HCT116 (cell line): ENCODE measurements around the gene CAMK2D. TPM values are rescaled to one million over a fixed set of nuclear protein-coding genes. Genes with fewer than 3 reads are reported as not detected.

Experiments used
- ATAC-seq: fragments of 200-7000 bp; cut with Tn5 transposase; 2 replicates; pipeline ENCODE4 v1.9.1; 2020; ENCODE audit warnings: mild to moderate bottlenecking, moderate library complexity
- BruUV-seq: library from RNA; stranded (reverse); fragments of 400-500 nt; replicated peaks from 2 replicates; lab custom pipeline; 2021; lab: Mats Ljungman, UMichigan
- CTCF ChIA-PET: fragments of 300-600 bp; sonication (Branson Sonifier 250); formaldehyde crosslinking; loops from one replicate; lab custom pipeline; 2021; ENCODE audit warnings: antibody characterized with exemption; lab: Charles Lee
- POLR2A ChIA-PET: fragments of 300-600, 350-600 bp; sonication (Branson Sonifier 250); formaldehyde crosslinking; loops from one replicate; lab custom pipeline; 2021; ENCODE audit warnings: antibody characterized with exemption; lab: Charles Lee
- RAD21 ChIA-PET, 2 experiments: fragments of 300-600 bp; sonication (Branson Sonifier 250); formaldehyde crosslinking; loops; one replicate each; lab custom pipeline; 2023; ENCODE audit warnings: low total read pairs in 2 of 2; ENCODE audit not compliant: uncharacterized antibody in 2 of 2, unreplicated experiment in 2 of 2, low non-redundant PET in 1 of 2; lab: Charles Lee
- DNase-seq: peaks from one replicate; pipeline ENCODE4 v3.0.0-alpha.2; 2010; ENCODE audit warnings: low read depth, low spot score
- H2AFZ ChIP-seq: fragments of 200-600 bp; shearing (Covaris generic), sonication (generic); 2 replicates; pipeline ENCODE4 v1.6.1; 2017; ENCODE audit warnings: low read depth, mixed run types, mixed read lengths, antibody characterized with exemption, low read length; ENCODE audit not compliant: poor library complexity, severe bottlenecking
- H3K27ac ChIP-seq: 2 replicates; pipeline ENCODE4 v1.5.1; 2012; ENCODE audit warnings: low read depth, low read length
- H3K27me3 ChIP-seq: fragments of 200-600 bp; sonication (generic); 2 replicates; pipeline ENCODE4 v1.6.1; 2016; ENCODE audit warnings: mixed run types, low read length, mixed read lengths; ENCODE audit not compliant: insufficient read depth
- H3K36me3 ChIP-seq, 2 experiments: fragments of 200-500 bp in 1 of 2; fragments of 200-600 bp in 1 of 2; sonication (Bioruptor generic) in 1 of 2; sonication (generic) in 1 of 2; 2 replicates each; pipeline versions ENCODE4 v1.5.1 to v1.6.1; 2014 to 2016; ENCODE audit warnings: low read length in 2 of 2, inconsistent platforms in 1 of 2, mixed read lengths in 1 of 2, mixed run types in 1 of 2; ENCODE audit not compliant: insufficient read depth in 2 of 2, control insufficient read depth in 1 of 2
- H3K4me1 ChIP-seq, 2 experiments: fragments of 200-600 bp in 1 of 2; sonication (generic) in 1 of 2; 2 replicates each; pipeline versions ENCODE4 v1.5.1 to v1.6.1; 2012 to 2017; ENCODE audit warnings: low read length in 2 of 2, inconsistent platforms in 1 of 2, mild to moderate bottlenecking in 1 of 2, mixed read lengths in 1 of 2, mixed run types in 1 of 2, moderate library complexity in 1 of 2; ENCODE audit not compliant: insufficient read depth in 2 of 2, control insufficient read depth in 1 of 2
- H3K4me2 ChIP-seq: fragments of 200-600 bp; sonication (generic); 2 replicates; pipeline ENCODE4 v1.6.1; 2017; ENCODE audit warnings: mixed run types, low read length, mixed read lengths
- H3K4me3 ChIP-seq, 2 experiments: fragments of 200-600 bp in 1 of 2; sonication (generic) in 1 of 2; replicated peaks in 1 of 2; 2 replicates each; pipeline ENCODE4 v1.5.1; 2011 to 2016; ENCODE audit warnings: low read length in 2 of 2, control low read depth in 1 of 2, low read depth in 1 of 2, mild to moderate bottlenecking in 1 of 2, mixed read lengths in 1 of 2, mixed run types in 1 of 2
- H3K79me2 ChIP-seq: fragments of 200-600 bp; sonication (generic); 2 replicates; pipeline ENCODE4 v1.6.1; 2017; ENCODE audit warnings: mild to moderate bottlenecking, mixed run types, low read length, moderate library complexity, mixed read lengths; ENCODE audit not compliant: insufficient read depth
- H3K9ac ChIP-seq: fragments of 200-600 bp; sonication (generic); 2 replicates; pipeline ENCODE4 v1.6.1; 2016; ENCODE audit warnings: low read length, mixed read lengths
- H3K9me2 ChIP-seq: fragments of 200-600 bp; sonication (generic), shearing (Covaris generic); 2 replicates; pipeline ENCODE4 v1.6.1; 2017; ENCODE audit warnings: mixed run types, mild to moderate bottlenecking, moderate library complexity; ENCODE audit not compliant: insufficient read depth
- H3K9me3 ChIP-seq, 2 experiments: fragments of 200-500 bp in 1 of 2; fragments of 200-600 bp in 1 of 2; sonication (Bioruptor generic) in 1 of 2; sonication (generic) in 1 of 2; 2 replicates each; pipeline ENCODE4 v1.6.1; 2014 to 2017; ENCODE audit warnings: low read length in 2 of 2, mixed read lengths in 2 of 2, inconsistent platforms in 1 of 2, low read depth in 1 of 2, mild to moderate bottlenecking in 1 of 2, mixed run types in 1 of 2, moderate library complexity in 1 of 2; ENCODE audit not compliant: control insufficient read depth in 1 of 2, insufficient read depth in 1 of 2
- H4K20me1 ChIP-seq: fragments of 200-600 bp; sonication (generic), shearing (Covaris generic); 2 replicates; pipeline ENCODE4 v1.6.1; 2017; ENCODE audit warnings: mixed run types, mild to moderate bottlenecking, moderate library complexity; ENCODE audit not compliant: insufficient read depth
- EGR1 ChIP-seq: IDR thresholded peaks from 2 replicates; pipeline ENCODE4 v1.6.1; 2012; ENCODE audit warnings: low read depth
- EZH2phosphoT487 ChIP-seq: fragments of 200-600 bp; IDR thresholded peaks from 2 replicates; pipeline ENCODE4 v1.6.1; 2018; ENCODE audit warnings: antibody characterized with exemption, borderline replicate concordance
- JUND ChIP-seq: IDR thresholded peaks from 2 replicates; pipeline ENCODE4 v1.6.1; 2012
- POLR2A ChIP-seq: IDR thresholded peaks from 2 replicates; pipeline ENCODE4 v1.7.0; 2011; ENCODE audit warnings: borderline replicate concordance; ENCODE audit not compliant: insufficient read depth, insufficient read length; ENCODE audit errors: extremely low read depth
- POLR2AphosphoS5 ChIP-seq: IDR thresholded peaks from 2 replicates; pipeline ENCODE4 v1.6.1; 2011; ENCODE audit warnings: mild to moderate bottlenecking, low read depth, low read length, moderate library complexity
- intact Hi-C: fragments of 100-400 bp; cut with micrococcal nuclease; formaldehyde crosslinking; loops from 2 replicates; pipeline ENCODE4 v1.10.0; 2022
- total RNA-seq: library from RNA; stranded (reverse); gene quantifications from one replicate; pipeline ENCODE4 v1.2.1, GENCODE V29; 2021; ENCODE audit not compliant: unreplicated experiment

CAMK2D gene
- total RNA-seq, 1 experiment from 2014 or later = 67.0 TPM

DNA sequence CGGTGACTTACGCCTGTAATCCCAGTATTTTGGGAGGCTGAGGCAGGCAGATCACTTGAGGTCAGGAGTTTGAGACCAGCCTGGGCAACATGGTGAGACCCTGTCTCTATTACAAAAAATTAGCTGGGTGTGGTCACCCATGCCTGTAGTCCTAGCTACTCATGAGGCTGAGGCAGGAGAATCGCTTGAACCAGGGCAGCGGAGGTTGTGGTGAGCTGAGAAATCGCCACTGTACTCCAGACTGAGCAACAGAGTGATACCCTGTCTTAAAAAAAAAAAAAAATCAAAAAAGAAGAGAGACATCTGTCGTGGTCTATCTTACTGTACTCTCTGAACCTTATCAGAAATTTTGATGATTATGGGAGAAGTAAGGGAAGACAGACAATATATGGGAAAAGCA lies 144.3 kb downstream of the CAMK2D start:
- no peak for DNase-seq
- BruUV-seq = no TSS peak
- Histone ChIP-seq H3K9me3 (no peaks in the 10 kb centered on the region), H3K27me3 (no peaks in the 10 kb centered on the region), H3K4me2 (no peak overlapping the region)
- intact Hi-C loops = no loop called here
- ATAC-seq = no peak
- no peak for TF ChIP-seq EZH2phosphoT487
- TF ChIP-seq POLR2A = no peak
- no peak for TF ChIP-seq POLR2AphosphoS5
- no peak for TF ChIP-seq JUND
- TF ChIP-seq EGR1 = no peak
- TF ChIP-seq, all 23 proteins: peak for 0
- Histone ChIP-seq H3K9me2 (no peaks in the 10 kb centered on the region), H3K4me3 (no peak overlapping the region), H3K4me1 (no peaks in the 10 kb centered on the region), H2AFZ (no peak overlapping the region), H3K79me2 (no peaks in the 10 kb centered on the region), H4K20me1 (no peaks in the 10 kb centered on the region), H3K9ac (no peak overlapping the region), H3K36me3 (no peaks in the 10 kb centered on the region), H3K27ac (no peak overlapping the region)
- ChIA-PET POLR2A (no interaction called here), RAD21 (no interaction called here), CTCF (no interaction called here)

DNA sequence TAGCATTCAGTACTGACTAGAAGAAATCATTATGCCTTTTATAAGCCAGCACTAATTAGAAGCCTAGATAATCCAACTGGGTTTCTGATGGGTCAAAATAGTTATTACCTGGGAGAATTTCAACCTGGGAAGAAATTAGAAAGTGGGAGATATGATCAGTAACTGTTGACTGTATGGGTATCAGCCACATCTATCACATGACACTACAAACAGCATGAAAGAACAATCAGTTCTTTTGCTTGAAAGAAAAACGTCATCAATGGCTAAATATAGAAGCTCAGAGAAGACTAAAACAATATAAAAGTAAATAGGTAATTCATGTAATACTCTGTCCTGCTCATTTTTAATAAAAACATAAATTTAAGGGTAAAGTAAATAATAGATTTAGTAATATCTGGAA lies 145.1 kb downstream of the CAMK2D start:
- ChIA-PET RAD21 (no interaction called here), CTCF (no interaction called here), POLR2A (no interaction called here)
- no TSS peak for BruUV-seq
- no peak for TF ChIP-seq JUND
- TF ChIP-seq EGR1 = no peak
- Histone ChIP-seq H3K9me3 (no peaks in the 10 kb centered on the region), H3K27ac (no peak overlapping the region), H3K79me2 (no peaks in the 10 kb centered on the region), H4K20me1 (no peaks in the 10 kb centered on the region), H2AFZ (no peak overlapping the region), H3K4me3 (no peak overlapping the region), H3K36me3 (no peaks in the 10 kb centered on the region), H3K4me2 (no peak overlapping the region), H3K27me3 (no peaks in the 10 kb centered on the region), H3K9ac (no peak overlapping the region), H3K9me2 (no peaks in the 10 kb centered on the region), H3K4me1 (no peaks in the 10 kb centered on the region)
- ATAC-seq (no peak), DNase-seq (no peak)
- intact Hi-C loops = no loop called here
